Nephron (organoid): ENCODE results near the gene EIF5B.

Experiments
- H3K27ac Mint-ChIP-seq, 3 experiments: 2 replicates each; pipeline ENCODE4 v1.8.0; 2020; ENCODE audit warnings: mixed read lengths in 3 of 3, mild to moderate bottlenecking in 2 of 3, moderate library complexity in 1 of 3
- H3K27me3 Mint-ChIP-seq: 2 replicates; pipeline ENCODE4 v1.8.0; 2021; ENCODE audit warnings: low read depth, mild to moderate bottlenecking, moderate library complexity, mixed read lengths
- H3K36me3 Mint-ChIP-seq: 2 replicates; pipeline ENCODE4 v1.8.0; 2020; ENCODE audit warnings: low read depth, mixed read lengths
- H3K4me1 Mint-ChIP-seq: 2 replicates; pipeline ENCODE4 v1.8.0; 2020; ENCODE audit warnings: mixed read lengths
- H3K4me3 Mint-ChIP-seq, 3 experiments: 2 replicates each; pipeline ENCODE4 v1.8.0; 2020; ENCODE audit warnings: mild to moderate bottlenecking in 3 of 3, mixed read lengths in 3 of 3, moderate library complexity in 2 of 3
- H3K9me3 Mint-ChIP-seq: 2 replicates; pipeline ENCODE4 v1.8.0; 2020; ENCODE audit warnings: mixed read lengths
- TF ChIP-seq, protein P1 (sequence below), 3 experiments: fragments of 200-600 bp; sonication (generic); IDR thresholded peaks; one replicate each; pipeline ENCODE4 v1.5.0; 2021; ENCODE audit warnings: antibody characterized with exemption in 3 of 3; ENCODE audit not compliant: unreplicated experiment in 3 of 3

The EIF5B gene

GRCh38 chr2:99406137-99406536 lies 68.9 kb downstream of the EIF5B start:
- TF ChIP-seq, protein P1, sequence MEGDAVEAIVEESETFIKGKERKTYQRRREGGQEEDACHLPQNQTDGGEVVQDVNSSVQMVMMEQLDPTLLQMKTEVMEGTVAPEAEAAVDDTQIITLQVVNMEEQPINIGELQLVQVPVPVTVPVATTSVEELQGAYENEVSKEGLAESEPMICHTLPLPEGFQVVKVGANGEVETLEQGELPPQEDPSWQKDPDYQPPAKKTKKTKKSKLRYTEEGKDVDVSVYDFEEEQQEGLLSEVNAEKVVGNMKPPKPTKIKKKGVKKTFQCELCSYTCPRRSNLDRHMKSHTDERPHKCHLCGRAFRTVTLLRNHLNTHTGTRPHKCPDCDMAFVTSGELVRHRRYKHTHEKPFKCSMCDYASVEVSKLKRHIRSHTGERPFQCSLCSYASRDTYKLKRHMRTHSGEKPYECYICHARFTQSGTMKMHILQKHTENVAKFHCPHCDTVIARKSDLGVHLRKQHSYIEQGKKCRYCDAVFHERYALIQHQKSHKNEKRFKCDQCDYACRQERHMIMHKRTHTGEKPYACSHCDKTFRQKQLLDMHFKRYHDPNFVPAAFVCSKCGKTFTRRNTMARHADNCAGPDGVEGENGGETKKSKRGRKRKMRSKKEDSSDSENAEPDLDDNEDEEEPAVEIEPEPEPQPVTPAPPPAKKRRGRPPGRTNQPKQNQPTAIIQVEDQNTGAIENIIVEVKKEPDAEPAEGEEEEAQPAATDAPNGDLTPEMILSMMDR (IDR thresholded peaks at IDR 0.05; ENCODE audit: unreplicated experiment in 3 of 3) = no peak
- H3K27ac Mint-ChIP-seq = no peak overlapping the region
- H3K4me1 Mint-ChIP-seq = no peaks in the 10 kb centered on the region
- no peak overlapping the region for H3K4me3 Mint-ChIP-seq
- H3K36me3 Mint-ChIP-seq = peaks cover 67% of the 10 kb centered on the region
- H3K27me3 Mint-ChIP-seq = no peaks in the 10 kb centered on the region
- no peaks in the 10 kb centered on the region for H3K9me3 Mint-ChIP-seq

DNA sequence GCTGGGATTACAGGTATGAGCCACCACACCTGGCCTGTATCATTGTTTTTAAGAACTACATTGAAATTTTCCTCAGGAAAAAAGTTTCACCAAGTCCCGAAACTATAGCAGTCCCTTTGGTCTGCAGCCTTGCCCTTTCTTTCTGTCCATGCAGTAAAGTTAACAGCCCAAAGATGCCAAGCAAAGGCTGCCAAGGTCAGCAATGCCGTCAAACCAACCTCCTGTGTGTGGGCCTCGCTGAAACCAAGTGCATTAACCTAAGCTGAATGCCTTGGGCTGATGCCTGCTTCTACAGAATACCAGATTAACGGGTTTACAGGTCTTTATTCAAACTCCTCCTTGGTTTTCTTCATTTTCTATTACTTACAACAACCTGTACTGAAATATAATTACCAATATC lies 73.1 kb downstream of the EIF5B start:
- H3K27ac Mint-ChIP-seq = no peak overlapping the region
- H3K36me3 Mint-ChIP-seq = peaks cover 69% of the 10 kb centered on the region
- no peak overlapping the region for H3K4me3 Mint-ChIP-seq
- no peaks in the 10 kb centered on the region for H3K27me3 Mint-ChIP-seq
- TF ChIP-seq, protein P1 (IDR thresholded peaks at IDR 0.05; ENCODE audit: unreplicated experiment in 3 of 3) = no peak
- no peaks in the 10 kb centered on the region for H3K9me3 Mint-ChIP-seq
- no peaks in the 10 kb centered on the region for H3K4me1 Mint-ChIP-seq

GRCh38 chr2:99414566-99414965 lies 77.4 kb downstream of the EIF5B start:
- Mint-ChIP-seq H3K36me3 (peaks cover 85% of the 10 kb centered on the region), H3K4me3 (no peak overlapping the region), H3K4me1 (no peaks in the 10 kb centered on the region), H3K27ac (no peak overlapping the region), H3K9me3 (no peaks in the 10 kb centered on the region), H3K27me3 (no peaks in the 10 kb centered on the region)
- TF ChIP-seq, protein P1 (IDR thresholded peaks at IDR 0.05; ENCODE audit: unreplicated experiment in 3 of 3) = no peak

GRCh38 chr2:99417396-99417795 lies 80.2 kb downstream of the EIF5B start:
- peaks cover 87% of the 10 kb centered on the region for H3K36me3 Mint-ChIP-seq
- H3K4me1 Mint-ChIP-seq = no peaks in the 10 kb centered on the region
- H3K9me3 Mint-ChIP-seq = no peaks in the 10 kb centered on the region
- no peak overlapping the region for H3K27ac Mint-ChIP-seq
- no peaks in the 10 kb centered on the region for H3K27me3 Mint-ChIP-seq
- TF ChIP-seq, protein P1 (IDR thresholded peaks at IDR 0.05; ENCODE audit: unreplicated experiment in 3 of 3) = no peak
- no peak overlapping the region for H3K4me3 Mint-ChIP-seq

- Mint-ChIP-seq H3K9me3 (no peaks in the 10 kb centered on the region), H3K4me1 (no peaks in the 10 kb centered on the region), H3K27ac (no peak overlapping the region), H3K27me3 (no peaks in the 10 kb centered on the region), H3K4me3 (no peak overlapping the region), H3K36me3 (peaks cover 77% of the 10 kb centered on the region)
- TF ChIP-seq, protein P1 (IDR thresholded peaks at IDR 0.05; ENCODE audit: unreplicated experiment in 3 of 3) = no peak
Measured at GRCh38 chr2:99420031-99420430, 82.8 kb downstream of the EIF5B start.

DNA sequence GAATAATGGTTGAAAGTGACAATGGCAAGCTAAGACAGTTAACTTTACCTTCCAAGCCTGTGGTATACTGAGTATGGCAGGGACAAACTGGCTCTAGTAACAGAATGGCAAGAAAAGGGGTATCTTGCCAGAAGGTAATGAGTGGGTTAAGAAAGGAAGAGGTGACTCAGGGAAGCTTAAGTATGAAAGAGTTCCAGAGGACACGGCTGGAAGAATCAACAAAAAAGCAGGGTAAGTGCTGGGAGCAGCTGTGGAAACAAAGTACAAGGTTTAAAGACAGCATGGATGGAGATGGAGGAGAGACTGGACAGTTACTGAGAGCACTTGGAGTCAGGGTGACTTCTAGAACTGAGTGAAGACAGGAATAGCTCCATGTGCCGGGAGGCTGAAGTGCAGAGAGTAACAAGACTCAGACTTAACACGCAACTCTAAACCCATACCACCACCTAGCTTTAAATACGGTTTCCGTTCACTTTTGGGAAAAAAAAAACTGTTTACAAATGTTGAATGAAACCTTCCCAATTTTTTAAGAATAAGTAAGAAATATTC lies 83.6 kb downstream of the EIF5B start:
- Mint-ChIP-seq H3K27me3 (no peaks in the 10 kb centered on the region), H3K27ac (no peak overlapping the region), H3K4me3 (no peak overlapping the region), H3K4me1 (no peaks in the 10 kb centered on the region), H3K36me3 (peaks cover 72% of the 10 kb centered on the region), H3K9me3 (no peaks in the 10 kb centered on the region)
- TF ChIP-seq, protein P1 (IDR thresholded peaks at IDR 0.05; ENCODE audit: unreplicated experiment in 3 of 3) = no peak
